Fibroblast of lung (primary cell): Measurements from ENCODE around the gene CHST8.

Experiments
- EZH2 ChIP-seq: IDR thresholded peaks from 2 replicates; pipeline ENCODE4 v1.5.1; 2012; ENCODE audit warnings: low read length, control low read depth, mild to moderate bottlenecking; ENCODE audit errors: missing control alignments
- TF ChIP-seq, protein P1 (sequence below), 2 donors: IDR thresholded peaks in 1 of 2; conservative IDR thresholded peaks in 1 of 2; 1 replicate in 1 of 2; 2 replicates in 1 of 2; pipeline ENCODE4 v1.5.1; 2011 to 2012; ENCODE audit warnings: low read length in 2 of 2, control low read depth in 1 of 2, inconsistent platforms in 1 of 2, low read depth in 1 of 2, mild to moderate bottlenecking in 1 of 2

GRCh38 chr19:33704271-33704670 is 82.5 kb downstream of the CHST8 start:
- TF ChIP-seq, protein P1, sequence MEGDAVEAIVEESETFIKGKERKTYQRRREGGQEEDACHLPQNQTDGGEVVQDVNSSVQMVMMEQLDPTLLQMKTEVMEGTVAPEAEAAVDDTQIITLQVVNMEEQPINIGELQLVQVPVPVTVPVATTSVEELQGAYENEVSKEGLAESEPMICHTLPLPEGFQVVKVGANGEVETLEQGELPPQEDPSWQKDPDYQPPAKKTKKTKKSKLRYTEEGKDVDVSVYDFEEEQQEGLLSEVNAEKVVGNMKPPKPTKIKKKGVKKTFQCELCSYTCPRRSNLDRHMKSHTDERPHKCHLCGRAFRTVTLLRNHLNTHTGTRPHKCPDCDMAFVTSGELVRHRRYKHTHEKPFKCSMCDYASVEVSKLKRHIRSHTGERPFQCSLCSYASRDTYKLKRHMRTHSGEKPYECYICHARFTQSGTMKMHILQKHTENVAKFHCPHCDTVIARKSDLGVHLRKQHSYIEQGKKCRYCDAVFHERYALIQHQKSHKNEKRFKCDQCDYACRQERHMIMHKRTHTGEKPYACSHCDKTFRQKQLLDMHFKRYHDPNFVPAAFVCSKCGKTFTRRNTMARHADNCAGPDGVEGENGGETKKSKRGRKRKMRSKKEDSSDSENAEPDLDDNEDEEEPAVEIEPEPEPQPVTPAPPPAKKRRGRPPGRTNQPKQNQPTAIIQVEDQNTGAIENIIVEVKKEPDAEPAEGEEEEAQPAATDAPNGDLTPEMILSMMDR (conservative IDR thresholded peaks at IDR 0.05 in 1 of 2, IDR thresholded peaks at IDR 0.05 in 1 of 2; ENCODE audit: low read depth in 1 of 2, low read length in 2 of 2), result no peak
- TF ChIP-seq EZH2, result no peak
